Spleen (tissue), 11 donors: Measurements from ENCODE around the gene MON1B. TPM values are rescaled to one million over a fixed set of nuclear protein-coding genes. Genes with fewer than 3 reads are reported as not detected.
"Not testable (repeated sequence)": the region's sequence is repeated elsewhere in the genome, so short reads cannot be mapped to it uniquely, and the experiment has no call there.

ENCODE experiments used
- DNase-seq: peaks from one replicate; pipeline ENCODE4 v3.0.0-alpha.2; 2020
- H3K27ac ChIP-seq, 8 donors: fragments of 200-600 bp; sonication (generic) in 7 of 8; 1 replicate in 4 of 8; 2 replicates in 4 of 8; pipeline versions ENCODE4 v1.5.0 to v1.8.0; 2016 to 2021; ENCODE audit warnings: inconsistent platforms in 4 of 8, mild to moderate bottlenecking in 4 of 8, moderate library complexity in 1 of 8
- H3K27me3 ChIP-seq, 7 donors: fragments of 200-600 bp; sonication (generic) in 6 of 7; replicated peaks in 1 of 7; 1 replicate in 4 of 7; 2 replicates in 3 of 7; pipeline versions ENCODE4 v1.5.0 to v1.8.0; 2016 to 2021; ENCODE audit warnings: inconsistent platforms in 3 of 7, mild to moderate bottlenecking in 1 of 7
- H3K36me3 ChIP-seq, 6 donors: fragments of 200-600 bp; sonication (generic) in 5 of 6; 1 replicate in 4 of 6; 2 replicates in 2 of 6; pipeline versions ENCODE4 v1.5.0 to v1.8.0; 2016 to 2021; ENCODE audit warnings: inconsistent platforms in 2 of 6
- H3K4me1 ChIP-seq, 6 donors: fragments of 200-600 bp; sonication (generic) in 5 of 6; 1 replicate in 3 of 6; 2 replicates in 3 of 6; pipeline versions ENCODE4 v1.5.0 to v1.8.0; 2016 to 2021; ENCODE audit warnings: inconsistent platforms in 3 of 6
- H3K4me3 ChIP-seq, 8 donors: fragments of 200-600 bp; sonication (generic) in 7 of 8; 1 replicate in 4 of 8; 2 replicates in 4 of 8; pipeline versions ENCODE4 v1.5.0 to v1.8.0; 2016 to 2021; ENCODE audit warnings: inconsistent platforms in 4 of 8, mild to moderate bottlenecking in 4 of 8, moderate library complexity in 2 of 8
- H3K9me3 ChIP-seq, 8 donors: fragments of 200-600 bp; sonication (generic) in 7 of 8; 1 replicate in 4 of 8; 2 replicates in 4 of 8; pipeline versions ENCODE4 v1.5.0 to v1.8.0; 2016 to 2021; ENCODE audit warnings: inconsistent platforms in 4 of 8
- CTCF ChIP-seq, 11 experiments: fragments of 200-600 bp in 7 of 11; fragments of 450-650 bp in 4 of 11; sonication (generic) in 4 of 11; IDR thresholded peaks in 8 of 11; conservative IDR thresholded peaks in 3 of 11; 1 replicate in 7 of 11; 2 replicates in 4 of 11; pipeline versions ENCODE4 v1.4.0 to v1.8.0; 2016 to 2021; ENCODE audit warnings: antibody characterized with exemption in 11 of 11, inconsistent platforms in 4 of 11, mild to moderate bottlenecking in 1 of 11
- POLR2A ChIP-seq, 3 donors: fragments of 450-650 bp; IDR thresholded peaks; one replicate each; pipeline ENCODE4 v1.5.1; 2017; ENCODE audit warnings: antibody characterized with exemption in 3 of 3, mild to moderate bottlenecking in 1 of 3
- POLR2AphosphoS5 ChIP-seq, 3 donors: sonication (generic); formaldehyde crosslinking; IDR thresholded peaks; one replicate each; pipeline ENCODE4 v1.5.1; 2017; ENCODE audit warnings: antibody characterized with exemption in 3 of 3
- WGBS, 5 donors: extraction: QIAGEN DNeasy Blood & Tissue Kit in 3 of 5; methylation state at CpG; one replicate each; pipeline versions ENCODE4 v1.1.5 to v1.1.7; 2013 to 2018; 5-methylcytosine and 5-hydroxymethylcytosine counted together
- intact Hi-C: fragments of 100-400 bp; cut with DNase I; formaldehyde crosslinking; loops from one replicate; pipeline ENCODE4 v1.15.0; 2023; ENCODE audit warnings: low total_unique reads
- polyA plus RNA-seq, 3 donors: library from polyadenylated mRNA; stranded (reverse); fragments of 200-250 nt; gene quantifications; one replicate each; pipeline ENCODE4 v1.2.1, GENCODE V29; 2013
- total RNA-seq, 7 donors: library from RNA; depleted of rRNA in 3 of 7; stranded (reverse); fragments of >200 nt in 3 of 7; fragmentation: NEBNext Ultra II Directional in 4 of 7; extraction: Animal tissue kit (Norgen Biotek cat#: 25700) in 4 of 7; gene quantifications; one replicate each; pipeline versions ENCODE4 v1.1.0 to v1.2.1, GENCODE V29; 2016 to 2021
- donor health status: healthy with polysubstance abuse.
- donor health status: DM: no; HTN: no; CAD: no; lungs with moderate emphysema.
- donor health status: DM: no; HTN: no; CAD: no.
- donor health status: Bipolar disorder and iron deficiency.
- donor health status: healthy.
- donor health status: DM: no; HTN: no; CAD: no.
- donor health status: DM: yes; HTN: yes; CAD: no.

Gene MON1B
- total and polyA plus RNA-seq, 10 donors: 7.5 to 71.0 (median 45.5) TPM

GRCh38 chr16:77157346-77158058, 33.5 kb upstream of the MON1B start:
- no peaks in the 10 kb centered on the region for H3K4me1 ChIP-seq
- H3K36me3 ChIP-seq: no peaks in the 10 kb centered on the region
- intact Hi-C loops: no loop called here
- no peak for DNase-seq
- H3K9me3 ChIP-seq: peaks cover 0 to 3% (median 0%) of the 10 kb centered on the region in 8 donors
- no peak overlapping the region for H3K4me3 ChIP-seq
- H3K27ac ChIP-seq: no peak overlapping the region
- H3K27me3 ChIP-seq: peaks cover 0 to 40% (median 0%) of the 10 kb centered on the region in 7 donors
- no peak for TF ChIP-seq POLR2AphosphoS5 (IDR thresholded peaks at IDR 0.05)
- no peak for TF ChIP-seq CTCF (IDR thresholded peaks at IDR 0.05 in 8 of 11, conservative IDR thresholded peaks at IDR 0.05 in 3 of 11)
- no peak for TF ChIP-seq POLR2A (IDR thresholded peaks at IDR 0.05)
- 42 to 54% (median 50%) methylated on average over 3 of the region's 3 CpGs for WGBS, 5 donors

- TF ChIP-seq POLR2AphosphoS5 (IDR thresholded peaks at IDR 0.05): no peak
- TF ChIP-seq POLR2A (IDR thresholded peaks at IDR 0.05): no peak
- no peak for TF ChIP-seq CTCF (IDR thresholded peaks at IDR 0.05 in 8 of 11, conservative IDR thresholded peaks at IDR 0.05 in 3 of 11)
- Histone ChIP-seq H3K4me3 (no peak overlapping the region), H3K27ac (no peak overlapping the region), H3K36me3 (no peaks in the 10 kb centered on the region), H3K4me1 (no peaks in the 10 kb centered on the region), H3K27me3 (peaks cover 0 to 39% (median 0%) of the 10 kb centered on the region in 7 donors), H3K9me3 (peaks cover 0 to 3% (median 0%) of the 10 kb centered on the region in 8 donors)
- 83 to 94% (median 89%) methylated on average over 6 of the region's 6 CpGs for WGBS, 5 donors
- intact Hi-C loops: no loop called here
- no peak for DNase-seq
These were observed 32.7 kb upstream of the MON1B start for GRCh38 chr16:77158293-77158692.

GRCh38 chr16:77165006-77165405, 26.0 kb upstream of the MON1B start:
- TF ChIP-seq POLR2A (IDR thresholded peaks at IDR 0.05) (no peak), POLR2AphosphoS5 (IDR thresholded peaks at IDR 0.05) (no peak), CTCF (IDR thresholded peaks at IDR 0.05 in 8 of 11, conservative IDR thresholded peaks at IDR 0.05 in 3 of 11) (no peak)
- WGBS, 5 donors: 82 to 89% (median 84%) methylated on average over 2 of the region's 2 CpGs
- peaks cover 0 to 22% (median 0%) of the 10 kb centered on the region in 7 donors for H3K27me3 ChIP-seq

GRCh38 chr16:77165536-77166236, 25.3 kb upstream of the MON1B start:
- intact Hi-C loops, H3K4me1 ChIP-seq, H3K9me3 ChIP-seq, H3K27ac ChIP-seq, H3K36me3 ChIP-seq, H3K4me3 ChIP-seq, DNase-seq: not testable (repeated sequence)
- peaks cover 0 to 23% (median 4%) of the 10 kb centered on the region in 7 donors for H3K27me3 ChIP-seq
- WGBS, 5 donors: 79 to 87% (median 85%) methylated on average over 9 of the region's 9 CpGs

More at GRCh38 chr16:77165006-77165405, 26.0 kb upstream of the MON1B start:
- Histone ChIP-seq H3K4me1 (no peaks in the 10 kb centered on the region), H3K9me3 (no peaks in the 10 kb centered on the region), H3K4me3 (no peak overlapping the region), H3K36me3 (no peaks in the 10 kb centered on the region), H3K27ac (no peak overlapping the region)
- intact Hi-C loops: no loop called here
- DNase-seq: no peak
